SK-N-SH treated with all-trans-retinoic acid at 6 μM for 48 hours (cell line): ENCODE results near the gene CYP46A1.

Experiments
- BACH2 ChIP-seq: fragments of 250-450 bp; sonication (Bioruptor Pico); IDR thresholded peaks from 2 replicates; pipeline ENCODE4 v1.9.0; 2021; ENCODE audit warnings: mild to moderate bottlenecking, borderline replicate concordance
- CREB5 ChIP-seq: fragments of 250-450 bp; sonication (Bioruptor Pico); IDR thresholded peaks from 2 replicates; pipeline ENCODE4 v1.5.1; 2020; ENCODE audit warnings: low read depth, mild to moderate bottlenecking, moderate library complexity
- CSRNP3 ChIP-seq: fragments of 250-450 bp; sonication (Bioruptor Pico); IDR thresholded peaks from 2 replicates; pipeline ENCODE4 v1.5.1; 2021; ENCODE audit warnings: mild to moderate bottlenecking, moderate library complexity
- ESRRG ChIP-seq: fragments of 250-450 bp; sonication (Bioruptor Pico); IDR thresholded peaks from 2 replicates; pipeline ENCODE4 v1.6.1; 2021; ENCODE audit warnings: mild to moderate bottlenecking
- GLIS3 ChIP-seq: fragments of 250-450 bp; sonication (Bioruptor Pico); IDR thresholded peaks from 2 replicates; pipeline ENCODE4 v1.5.0; 2020; ENCODE audit warnings: mild to moderate bottlenecking, moderate library complexity
- ISL1 ChIP-seq: fragments of 250-450 bp; sonication (Bioruptor Pico); IDR thresholded peaks from 2 replicates; pipeline ENCODE4 v2.1.2; 2022; ENCODE audit warnings: mild to moderate bottlenecking, moderate library complexity
- PATZ1 ChIP-seq: fragments of 250-450 bp; sonication (Bioruptor Pico); IDR thresholded peaks from 2 replicates; pipeline ENCODE4 v1.8.0; 2020; ENCODE audit warnings: mild to moderate bottlenecking, moderate library complexity, borderline replicate concordance
- POU6F1 ChIP-seq: fragments of 250-450 bp; sonication (Bioruptor Pico); IDR thresholded peaks from 2 replicates; pipeline ENCODE4 v1.8.0; 2021; ENCODE audit warnings: low read depth, mild to moderate bottlenecking, moderate library complexity, borderline replicate concordance
- SNAI2 ChIP-seq: fragments of 250-450 bp; sonication (Bioruptor Pico); IDR thresholded peaks from 2 replicates; pipeline ENCODE4 v1.5.0; 2020; ENCODE audit warnings: mild to moderate bottlenecking, moderate library complexity
- TSHZ2 ChIP-seq: fragments of 250-450 bp; sonication (Bioruptor Pico); IDR thresholded peaks from 2 replicates; pipeline ENCODE4 v1.5.0; 2020; ENCODE audit warnings: mild to moderate bottlenecking, moderate library complexity
- ZFP3 ChIP-seq: fragments of 250-450 bp; sonication (Bioruptor Pico); IDR thresholded peaks from 2 replicates; pipeline ENCODE4 v1.5.0; 2020; ENCODE audit warnings: mild to moderate bottlenecking, moderate library complexity
- ZNF565 ChIP-seq: fragments of 450-650 bp; formaldehyde crosslinking; conservative IDR thresholded peaks from 2 replicates; pipeline ENCODE4 v1.5.0; 2020; ENCODE audit warnings: low read depth, mild to moderate bottlenecking, moderate library complexity

- no peak for TF ChIP-seq ZFP3 (CRISPR knock-in tag)
- no peak for TF ChIP-seq CREB5 (CRISPR knock-in tag)
- TF ChIP-seq ESRRG (CRISPR knock-in tag), result no peak
- TF ChIP-seq POU6F1 (CRISPR knock-in tag), result no peak
- TF ChIP-seq TSHZ2 (CRISPR knock-in tag), result no peak
- TF ChIP-seq CSRNP3 (CRISPR knock-in tag), result no peak
- no peak for TF ChIP-seq GLIS3 (CRISPR knock-in tag)
- no peak for TF ChIP-seq ZNF565 (CRISPR knock-in tag)
- TF ChIP-seq BACH2 (CRISPR knock-in tag), result no peak
- no peak for TF ChIP-seq ISL1
- no peak for TF ChIP-seq SNAI2 (CRISPR knock-in tag)
- no peak for TF ChIP-seq PATZ1 (CRISPR knock-in tag)
These were observed 27.9 kb upstream of the CYP46A1 start for GRCh38 chr14:99656171-99656570.
